ENCODE data around the gene MTHFD2.

- TF ChIP-seq POLR2AphosphoS5 (IDR thresholded peaks at IDR 0.05): no peak
- TF ChIP-seq, protein P1, sequence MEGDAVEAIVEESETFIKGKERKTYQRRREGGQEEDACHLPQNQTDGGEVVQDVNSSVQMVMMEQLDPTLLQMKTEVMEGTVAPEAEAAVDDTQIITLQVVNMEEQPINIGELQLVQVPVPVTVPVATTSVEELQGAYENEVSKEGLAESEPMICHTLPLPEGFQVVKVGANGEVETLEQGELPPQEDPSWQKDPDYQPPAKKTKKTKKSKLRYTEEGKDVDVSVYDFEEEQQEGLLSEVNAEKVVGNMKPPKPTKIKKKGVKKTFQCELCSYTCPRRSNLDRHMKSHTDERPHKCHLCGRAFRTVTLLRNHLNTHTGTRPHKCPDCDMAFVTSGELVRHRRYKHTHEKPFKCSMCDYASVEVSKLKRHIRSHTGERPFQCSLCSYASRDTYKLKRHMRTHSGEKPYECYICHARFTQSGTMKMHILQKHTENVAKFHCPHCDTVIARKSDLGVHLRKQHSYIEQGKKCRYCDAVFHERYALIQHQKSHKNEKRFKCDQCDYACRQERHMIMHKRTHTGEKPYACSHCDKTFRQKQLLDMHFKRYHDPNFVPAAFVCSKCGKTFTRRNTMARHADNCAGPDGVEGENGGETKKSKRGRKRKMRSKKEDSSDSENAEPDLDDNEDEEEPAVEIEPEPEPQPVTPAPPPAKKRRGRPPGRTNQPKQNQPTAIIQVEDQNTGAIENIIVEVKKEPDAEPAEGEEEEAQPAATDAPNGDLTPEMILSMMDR (IDR thresholded peaks at IDR 0.05): no peak
Measured at GRCh38 chr2:74249406-74250122, 51.1 kb downstream of the MTHFD2 start.
